ENCODE measurements around the gene KLHDC8B.

DNA sequence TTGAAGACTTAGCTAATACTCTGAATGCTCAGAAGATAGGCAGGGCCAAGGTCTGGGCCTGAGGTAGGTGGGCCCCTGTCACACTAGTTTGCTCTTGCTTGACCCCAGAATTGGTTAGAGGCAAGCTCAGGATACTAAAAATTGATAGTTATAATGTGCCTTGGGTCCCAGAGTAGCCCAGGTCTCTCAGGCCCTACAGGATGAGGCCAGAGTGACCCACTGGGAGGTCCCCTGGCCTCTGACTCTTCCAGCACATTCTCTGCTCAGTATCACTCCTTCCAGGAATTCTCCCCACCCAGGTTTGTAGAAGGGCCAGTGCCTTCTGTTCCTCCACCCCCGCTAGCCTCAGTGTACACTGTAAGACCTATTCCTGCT is 667 bp upstream of the KLHDC8B start:
- TF ChIP-seq, protein P1, sequence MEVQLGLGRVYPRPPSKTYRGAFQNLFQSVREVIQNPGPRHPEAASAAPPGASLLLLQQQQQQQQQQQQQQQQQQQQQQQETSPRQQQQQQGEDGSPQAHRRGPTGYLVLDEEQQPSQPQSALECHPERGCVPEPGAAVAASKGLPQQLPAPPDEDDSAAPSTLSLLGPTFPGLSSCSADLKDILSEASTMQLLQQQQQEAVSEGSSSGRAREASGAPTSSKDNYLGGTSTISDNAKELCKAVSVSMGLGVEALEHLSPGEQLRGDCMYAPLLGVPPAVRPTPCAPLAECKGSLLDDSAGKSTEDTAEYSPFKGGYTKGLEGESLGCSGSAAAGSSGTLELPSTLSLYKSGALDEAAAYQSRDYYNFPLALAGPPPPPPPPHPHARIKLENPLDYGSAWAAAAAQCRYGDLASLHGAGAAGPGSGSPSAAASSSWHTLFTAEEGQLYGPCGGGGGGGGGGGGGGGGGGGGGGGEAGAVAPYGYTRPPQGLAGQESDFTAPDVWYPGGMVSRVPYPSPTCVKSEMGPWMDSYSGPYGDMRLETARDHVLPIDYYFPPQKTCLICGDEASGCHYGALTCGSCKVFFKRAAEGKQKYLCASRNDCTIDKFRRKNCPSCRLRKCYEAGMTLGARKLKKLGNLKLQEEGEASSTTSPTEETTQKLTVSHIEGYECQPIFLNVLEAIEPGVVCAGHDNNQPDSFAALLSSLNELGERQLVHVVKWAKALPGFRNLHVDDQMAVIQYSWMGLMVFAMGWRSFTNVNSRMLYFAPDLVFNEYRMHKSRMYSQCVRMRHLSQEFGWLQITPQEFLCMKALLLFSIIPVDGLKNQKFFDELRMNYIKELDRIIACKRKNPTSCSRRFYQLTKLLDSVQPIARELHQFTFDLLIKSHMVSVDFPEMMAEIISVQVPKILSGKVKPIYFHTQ (CRISPR knock-in tag; IDR thresholded peaks at IDR 0.05) = no peak
- TF ChIP-seq, protein P2, sequence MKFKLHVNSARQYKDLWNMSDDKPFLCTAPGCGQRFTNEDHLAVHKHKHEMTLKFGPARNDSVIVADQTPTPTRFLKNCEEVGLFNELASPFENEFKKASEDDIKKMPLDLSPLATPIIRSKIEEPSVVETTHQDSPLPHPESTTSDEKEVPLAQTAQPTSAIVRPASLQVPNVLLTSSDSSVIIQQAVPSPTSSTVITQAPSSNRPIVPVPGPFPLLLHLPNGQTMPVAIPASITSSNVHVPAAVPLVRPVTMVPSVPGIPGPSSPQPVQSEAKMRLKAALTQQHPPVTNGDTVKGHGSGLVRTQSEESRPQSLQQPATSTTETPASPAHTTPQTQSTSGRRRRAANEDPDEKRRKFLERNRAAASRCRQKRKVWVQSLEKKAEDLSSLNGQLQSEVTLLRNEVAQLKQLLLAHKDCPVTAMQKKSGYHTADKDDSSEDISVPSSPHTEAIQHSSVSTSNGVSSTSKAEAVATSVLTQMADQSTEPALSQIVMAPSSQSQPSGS (CRISPR knock-in tag; IDR thresholded peaks at IDR 0.05; ENCODE audit: borderline replicate concordance, low read depth) = no peak
- TF ChIP-seq, protein P3, sequence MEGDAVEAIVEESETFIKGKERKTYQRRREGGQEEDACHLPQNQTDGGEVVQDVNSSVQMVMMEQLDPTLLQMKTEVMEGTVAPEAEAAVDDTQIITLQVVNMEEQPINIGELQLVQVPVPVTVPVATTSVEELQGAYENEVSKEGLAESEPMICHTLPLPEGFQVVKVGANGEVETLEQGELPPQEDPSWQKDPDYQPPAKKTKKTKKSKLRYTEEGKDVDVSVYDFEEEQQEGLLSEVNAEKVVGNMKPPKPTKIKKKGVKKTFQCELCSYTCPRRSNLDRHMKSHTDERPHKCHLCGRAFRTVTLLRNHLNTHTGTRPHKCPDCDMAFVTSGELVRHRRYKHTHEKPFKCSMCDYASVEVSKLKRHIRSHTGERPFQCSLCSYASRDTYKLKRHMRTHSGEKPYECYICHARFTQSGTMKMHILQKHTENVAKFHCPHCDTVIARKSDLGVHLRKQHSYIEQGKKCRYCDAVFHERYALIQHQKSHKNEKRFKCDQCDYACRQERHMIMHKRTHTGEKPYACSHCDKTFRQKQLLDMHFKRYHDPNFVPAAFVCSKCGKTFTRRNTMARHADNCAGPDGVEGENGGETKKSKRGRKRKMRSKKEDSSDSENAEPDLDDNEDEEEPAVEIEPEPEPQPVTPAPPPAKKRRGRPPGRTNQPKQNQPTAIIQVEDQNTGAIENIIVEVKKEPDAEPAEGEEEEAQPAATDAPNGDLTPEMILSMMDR (IDR thresholded peaks at IDR 0.05) = no peak
- TF ChIP-seq ZNF219 (CRISPR knock-in tag; IDR thresholded peaks at IDR 0.05; ENCODE audit: borderline replicate concordance) (no peak), RELA (CRISPR knock-in tag; IDR thresholded peaks at IDR 0.05; ENCODE audit: borderline replicate concordance) (no peak), HMGA2 (CRISPR knock-in tag; IDR thresholded peaks at IDR 0.05) (no peak), ZNF138 (CRISPR knock-in tag; conservative IDR thresholded peaks at IDR 0.05) (no peak), TCF7 (CRISPR knock-in tag; IDR thresholded peaks at IDR 0.05; ENCODE audit: low read depth) (no peak), ZNF416 (CRISPR knock-in tag; IDR thresholded peaks at IDR 0.05) (no peak)
- TF ChIP-seq, protein P4, sequence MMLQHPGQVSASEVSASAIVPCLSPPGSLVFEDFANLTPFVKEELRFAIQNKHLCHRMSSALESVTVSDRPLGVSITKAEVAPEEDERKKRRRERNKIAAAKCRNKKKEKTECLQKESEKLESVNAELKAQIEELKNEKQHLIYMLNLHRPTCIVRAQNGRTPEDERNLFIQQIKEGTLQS (CRISPR knock-in tag; conservative IDR thresholded peaks at IDR 0.05) = no peak
- TF ChIP-seq, protein P5, sequence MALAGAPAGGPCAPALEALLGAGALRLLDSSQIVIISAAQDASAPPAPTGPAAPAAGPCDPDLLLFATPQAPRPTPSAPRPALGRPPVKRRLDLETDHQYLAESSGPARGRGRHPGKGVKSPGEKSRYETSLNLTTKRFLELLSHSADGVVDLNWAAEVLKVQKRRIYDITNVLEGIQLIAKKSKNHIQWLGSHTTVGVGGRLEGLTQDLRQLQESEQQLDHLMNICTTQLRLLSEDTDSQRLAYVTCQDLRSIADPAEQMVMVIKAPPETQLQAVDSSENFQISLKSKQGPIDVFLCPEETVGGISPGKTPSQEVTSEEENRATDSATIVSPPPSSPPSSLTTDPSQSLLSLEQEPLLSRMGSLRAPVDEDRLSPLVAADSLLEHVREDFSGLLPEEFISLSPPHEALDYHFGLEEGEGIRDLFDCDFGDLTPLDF (CRISPR knock-in tag; IDR thresholded peaks at IDR 0.05) = no peak
- TF ChIP-seq, protein P6, sequence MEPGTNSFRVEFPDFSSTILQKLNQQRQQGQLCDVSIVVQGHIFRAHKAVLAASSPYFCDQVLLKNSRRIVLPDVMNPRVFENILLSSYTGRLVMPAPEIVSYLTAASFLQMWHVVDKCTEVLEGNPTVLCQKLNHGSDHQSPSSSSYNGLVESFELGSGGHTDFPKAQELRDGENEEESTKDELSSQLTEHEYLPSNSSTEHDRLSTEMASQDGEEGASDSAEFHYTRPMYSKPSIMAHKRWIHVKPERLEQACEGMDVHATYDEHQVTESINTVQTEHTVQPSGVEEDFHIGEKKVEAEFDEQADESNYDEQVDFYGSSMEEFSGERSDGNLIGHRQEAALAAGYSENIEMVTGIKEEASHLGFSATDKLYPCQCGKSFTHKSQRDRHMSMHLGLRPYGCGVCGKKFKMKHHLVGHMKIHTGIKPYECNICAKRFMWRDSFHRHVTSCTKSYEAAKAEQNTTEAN (CRISPR knock-in tag; IDR thresholded peaks at IDR 0.05) = no peak
- TF ChIP-seq, protein P7, sequence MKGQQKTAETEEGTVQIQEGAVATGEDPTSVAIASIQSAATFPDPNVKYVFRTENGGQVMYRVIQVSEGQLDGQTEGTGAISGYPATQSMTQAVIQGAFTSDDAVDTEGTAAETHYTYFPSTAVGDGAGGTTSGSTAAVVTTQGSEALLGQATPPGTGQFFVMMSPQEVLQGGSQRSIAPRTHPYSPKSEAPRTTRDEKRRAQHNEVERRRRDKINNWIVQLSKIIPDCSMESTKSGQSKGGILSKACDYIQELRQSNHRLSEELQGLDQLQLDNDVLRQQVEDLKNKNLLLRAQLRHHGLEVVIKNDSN (CRISPR knock-in tag; IDR thresholded peaks at IDR 0.05) = no peak
- TF ChIP-seq, protein P8, sequence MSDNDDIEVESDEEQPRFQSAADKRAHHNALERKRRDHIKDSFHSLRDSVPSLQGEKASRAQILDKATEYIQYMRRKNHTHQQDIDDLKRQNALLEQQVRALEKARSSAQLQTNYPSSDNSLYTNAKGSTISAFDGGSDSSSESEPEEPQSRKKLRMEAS (CRISPR knock-in tag; IDR thresholded peaks at IDR 0.05) = no peak
